Activated CD8-positive, alpha-beta memory T cell treated with anti-CD3 and anti-CD28 coated beads, Interleukin-2, amount 50 U/mL, for 48 hours (primary cell): ENCODE results near the gene BATF3.
"Not testable (repeated sequence)": the region's sequence is repeated elsewhere in the genome, so short reads cannot be mapped to it uniquely, and the experiment has no call there.

Experiments
- DNase-seq: peaks from one replicate; pipeline ENCODE4 v3.0.0-alpha.2; 2020

Gene BATF3

DNA sequence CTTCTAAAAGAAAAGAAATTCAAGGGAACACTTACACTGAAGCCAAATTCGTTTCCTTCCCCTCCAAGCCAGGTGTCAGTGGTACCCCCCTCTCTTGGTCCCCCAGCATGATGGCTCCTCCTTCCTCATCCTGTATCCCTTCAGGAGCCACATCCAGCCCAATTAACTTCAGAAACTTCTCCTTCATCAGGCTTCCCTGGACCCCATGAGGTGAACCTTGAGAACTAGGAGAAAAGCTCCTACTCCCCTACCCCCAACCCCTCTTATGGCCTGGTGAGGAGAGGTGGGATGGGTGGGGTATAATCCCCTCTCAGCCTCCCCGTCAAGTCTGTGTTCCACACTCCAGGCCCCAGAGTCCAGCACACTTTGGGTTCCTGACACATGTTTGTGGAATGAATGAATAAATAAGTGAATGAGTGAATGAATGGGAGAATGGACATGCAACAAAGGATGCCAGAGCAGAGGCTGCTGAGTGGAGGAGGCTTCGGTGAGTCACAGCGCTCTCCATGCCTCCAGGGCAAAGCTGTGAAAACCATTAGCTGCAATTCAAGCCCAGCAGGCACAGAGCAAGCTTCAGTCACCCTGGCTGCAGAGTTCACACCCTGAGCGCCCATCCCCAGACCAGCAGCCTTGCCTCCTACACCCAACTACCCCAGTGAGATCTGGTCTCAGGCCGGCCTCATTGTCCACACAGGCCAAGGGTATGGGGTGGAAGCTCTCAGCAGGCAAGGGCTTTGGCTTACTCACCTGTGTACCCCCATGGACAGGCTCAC is 43.8 kb downstream of the BATF3 start:
- no peak for DNase-seq

GRCh38 chr1:212652609-212653008 is 47.0 kb downstream of the BATF3 start:
- no peak for DNase-seq

- no peak for DNase-seq
These were observed 47.7 kb downstream of the BATF3 start for GRCh38 chr1:212651977-212652376.

DNA sequence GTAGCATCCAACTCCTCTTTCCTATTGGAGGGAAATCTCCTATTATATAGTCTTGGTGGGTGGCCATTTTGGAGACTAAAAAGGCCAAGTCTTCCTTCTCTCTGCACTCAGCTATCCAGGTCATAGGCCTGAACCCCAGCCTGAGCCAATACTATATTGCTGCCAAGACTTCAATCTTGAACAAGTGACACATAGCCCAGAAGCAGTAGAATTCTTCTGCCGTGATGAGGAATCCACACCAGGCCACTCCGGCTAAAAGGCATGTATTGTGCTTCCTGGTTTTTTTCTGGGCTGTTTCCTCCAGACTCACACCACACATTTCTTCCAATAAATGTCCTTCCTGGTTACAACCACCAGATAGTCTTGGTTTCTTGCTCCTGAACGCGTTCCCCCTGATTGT is 48.1 kb downstream of the BATF3 start:
- no peak for DNase-seq

- DNase-seq = no peak
These were observed 49.4 kb downstream of the BATF3 start for GRCh38 chr1:212650228-212650627.

DNA sequence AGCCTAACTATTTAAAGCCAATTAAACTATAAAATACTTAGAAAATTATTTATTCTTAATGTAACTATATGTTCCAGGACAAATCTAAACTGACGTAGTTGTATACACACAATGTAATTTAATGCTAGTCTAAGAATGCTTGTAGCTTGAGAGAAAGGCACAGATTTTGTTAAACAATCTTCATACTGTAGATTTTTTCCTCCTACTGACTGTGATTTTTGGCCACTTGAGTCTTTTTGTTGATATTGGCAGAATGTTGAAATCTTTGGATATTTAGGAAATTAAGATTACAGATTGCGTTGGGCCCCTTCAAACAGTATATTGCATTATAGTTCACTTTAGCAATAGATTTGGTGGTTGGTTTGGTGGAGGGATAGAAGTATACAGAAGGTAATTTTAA is 50.6 kb downstream of the BATF3 start:
- no peak for DNase-seq

- no peak for DNase-seq
These were observed 51.2 kb downstream of the BATF3 start for GRCh38 chr1:212648431-212648830.

DNA sequence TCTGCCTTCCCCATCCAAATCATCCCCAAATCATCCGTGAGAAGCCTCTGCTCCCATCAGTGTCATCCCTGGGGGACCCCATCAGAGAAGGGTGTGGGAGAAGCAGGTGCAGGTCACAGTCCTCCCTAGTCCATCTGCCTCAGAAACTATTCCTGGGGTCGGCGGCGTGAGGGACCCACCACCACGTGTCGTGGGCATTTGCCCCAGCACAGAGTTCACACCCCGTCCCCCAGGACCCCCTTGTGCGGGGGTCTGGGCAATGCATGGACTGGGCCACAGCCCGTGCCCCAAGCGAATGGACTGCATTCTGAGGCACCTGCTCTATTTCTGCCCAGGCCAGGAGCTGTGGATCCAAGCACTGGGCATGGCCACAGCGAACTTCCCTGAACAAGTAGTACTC is 52.6 kb downstream of the BATF3 start:
- DNase-seq = no peak

GRCh38 chr1:212646588-212646987 is 53.1 kb downstream of the BATF3 start:
- DNase-seq = no peak

GRCh38 chr1:212645546-212646543 is 53.8 kb downstream of the BATF3 start:
- DNase-seq = no peak

DNA sequence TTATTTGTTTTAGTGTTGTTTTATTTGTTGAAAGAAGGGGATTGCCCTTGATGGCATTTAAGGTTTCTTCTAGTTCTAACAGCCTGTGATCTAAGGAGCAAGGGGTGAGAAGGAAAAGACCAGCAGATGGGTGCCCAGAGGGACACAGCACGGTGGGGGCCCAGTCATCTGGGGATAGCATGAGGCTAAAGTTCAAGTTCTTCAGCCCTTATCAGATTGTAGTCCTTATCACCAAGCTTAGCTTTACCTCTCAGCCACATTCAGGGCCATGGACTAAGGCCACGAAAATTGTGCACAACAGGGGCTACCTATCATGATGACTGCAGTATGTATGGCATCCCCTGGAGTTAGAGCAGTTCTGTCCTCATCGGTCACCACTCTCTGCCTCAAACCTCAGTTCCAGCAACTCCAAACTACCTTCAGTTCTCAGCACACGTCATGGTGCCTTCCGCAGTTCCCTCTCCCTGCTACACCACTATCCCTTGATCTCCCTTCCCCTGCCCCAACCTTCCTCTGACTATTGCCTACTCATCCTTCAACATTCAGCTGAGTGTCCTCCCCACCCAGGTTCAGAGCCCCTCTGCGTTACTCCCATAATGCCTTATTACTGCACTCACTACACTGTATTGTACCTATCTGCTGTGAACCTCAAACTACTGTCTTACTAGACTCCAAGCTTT is 54.6 kb downstream of the BATF3 start:
- no peak for DNase-seq

DNA sequence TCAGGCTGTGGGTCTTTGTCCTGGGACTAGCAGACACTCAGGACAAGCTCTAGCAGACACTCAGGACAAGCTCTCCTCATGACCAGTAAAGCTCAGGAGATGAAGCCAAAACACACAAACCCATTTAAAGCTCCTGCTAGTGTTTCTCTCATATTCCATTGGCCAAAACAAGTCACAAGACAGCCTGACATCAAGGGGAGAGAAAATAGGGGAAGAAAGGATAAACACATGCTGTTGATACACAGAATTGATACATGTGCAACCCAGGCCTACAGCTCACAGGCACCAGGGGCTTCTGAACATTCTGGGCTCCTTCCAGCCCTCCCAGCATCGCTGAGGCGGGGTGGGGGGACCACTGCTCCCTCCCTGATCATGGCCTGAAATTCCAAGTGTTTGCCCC is 55.8 kb downstream of the BATF3 start:
- DNase-seq = no peak

DNA sequence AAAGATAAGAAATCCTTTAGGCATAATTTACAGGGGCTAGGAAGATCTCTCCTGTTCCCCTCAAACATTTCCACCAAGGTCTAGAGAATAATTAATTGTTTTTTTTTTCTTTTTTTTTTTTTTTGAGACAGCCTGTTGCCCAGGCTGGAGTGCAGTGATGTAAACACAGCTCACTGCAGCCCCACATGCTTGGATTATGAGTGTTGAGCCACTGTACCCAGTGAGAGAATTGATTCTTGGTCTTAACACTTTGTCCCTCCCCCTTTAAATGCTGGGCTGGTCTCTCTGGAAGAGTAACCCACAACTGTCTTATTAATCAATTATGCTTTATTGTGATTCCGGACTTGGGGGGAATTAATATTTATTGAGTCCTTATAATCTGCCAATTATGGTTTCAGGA is 57.7 kb downstream of the BATF3 start:
- DNase-seq = no peak

GRCh38 chr1:212640223-212640878 is 59.3 kb downstream of the BATF3 start:
- no peak for DNase-seq

- not testable (repeated sequence) for DNase-seq
These were observed 60.1 kb downstream of the BATF3 start for GRCh38 chr1:212639524-212639923.

- DNase-seq = no peak
These were observed 61.0 kb downstream of the BATF3 start for GRCh38 chr1:212638492-212639151.

DNA sequence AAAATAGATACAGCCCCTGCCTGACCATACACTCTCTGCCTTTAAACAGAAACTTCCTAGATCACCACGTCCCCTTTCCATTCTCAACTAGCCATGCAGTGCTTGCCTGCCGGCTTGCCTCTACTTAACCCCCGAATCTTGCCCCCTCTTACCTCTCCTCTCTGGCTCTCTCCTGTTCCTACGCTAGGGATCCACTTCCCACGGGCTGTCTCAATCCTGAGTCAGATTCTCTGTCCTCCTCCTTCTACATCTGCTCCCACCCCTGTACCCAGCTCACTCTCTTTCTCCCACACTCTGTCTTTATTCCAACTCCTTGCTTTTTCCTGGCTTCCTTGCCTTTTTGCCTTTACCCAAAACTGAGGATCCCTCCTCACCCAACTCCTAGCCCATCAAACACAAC is 61.7 kb downstream of the BATF3 start:
- DNase-seq = no peak
